Heart right ventricle (tissue), 16 donors: ENCODE measurements around the gene SHANK1. TPM values are rescaled to one million over a fixed set of nuclear protein-coding genes. Genes with fewer than 3 reads are reported as not detected.

Experiments used
- ATAC-seq, 8 donors: fragments of 200-7000 bp; cut with Tn5 transposase; one replicate each; pipeline ENCODE4 v1.9.1; 2020; ENCODE audit warnings: mild to moderate bottlenecking in 8 of 8, moderate library complexity in 8 of 8, moderate number of reproducible peaks in 1 of 8
- DNase-seq, 2 donors: peaks; one replicate each; pipeline ENCODE4 v3.0.0-alpha.2; 2020
- H3K27ac ChIP-seq, 10 donors: fragments of 200-600 bp; sonication (generic) in 2 of 10; one replicate each; pipeline versions ENCODE4 v1.5.0 to v1.8.0; 2020 to 2022; ENCODE audit warnings: mild to moderate bottlenecking in 3 of 10
- H3K27me3 ChIP-seq, 7 donors: fragments of 200-600 bp; one replicate each; pipeline ENCODE4 v1.8.0; 2021 to 2022; ENCODE audit warnings: mild to moderate bottlenecking in 2 of 7
- H3K36me3 ChIP-seq, 9 donors: fragments of 200-600 bp; sonication (generic) in 1 of 9; one replicate each; pipeline versions ENCODE4 v1.5.0 to v1.8.0; 2020 to 2022; ENCODE audit warnings: mild to moderate bottlenecking in 2 of 9
- H3K4me1 ChIP-seq, 9 donors: fragments of 200-600 bp; sonication (generic) in 1 of 9; one replicate each; pipeline versions ENCODE4 v1.5.0 to v1.8.0; 2020 to 2022; ENCODE audit warnings: mild to moderate bottlenecking in 4 of 9
- H3K4me3 ChIP-seq, 10 donors: fragments of 200-600 bp; sonication (generic) in 2 of 10; one replicate each; pipeline versions ENCODE4 v1.5.0 to v1.8.0; 2020 to 2022; ENCODE audit warnings: mild to moderate bottlenecking in 7 of 10, moderate library complexity in 2 of 10
- H3K9me3 ChIP-seq, 11 donors: fragments of 200-600 bp in 10 of 11; sonication (generic) in 2 of 11; one replicate each; pipeline versions ENCODE4 v1.5.0 to v1.8.0; 2013 to 2022; ENCODE audit warnings: mild to moderate bottlenecking in 2 of 11, control low read depth in 1 of 11, moderate library complexity in 1 of 11
- WGBS, 2 donors: extraction: QIAGEN DNeasy Blood & Tissue Kit; methylation state at CpG; one replicate each; pipeline ENCODE4 v1.1.7; 2013; ENCODE audit warnings: inconsistent platforms in 1 of 2; 5-methylcytosine and 5-hydroxymethylcytosine counted together
- intact Hi-C, 10 donors: fragments of 100-400 bp; cut with DNase I; formaldehyde crosslinking; loops; one replicate each; pipeline versions ENCODE4 v1.11.1 to v1.14.2; 2022
- polyA plus RNA-seq, 2 donors: library from polyadenylated mRNA; stranded (reverse); fragments of 200-250 nt; gene quantifications; one replicate each; pipeline ENCODE4 v1.2.3, GENCODE V29; 2013
- total RNA-seq, 10 donors: library from RNA; stranded (reverse); fragmentation: NEBNext Ultra II Directional in 3 of 10; extraction: Animal tissue kit (Norgen Biotek cat#: 25700) in 3 of 10; gene quantifications; one replicate each; pipeline versions ENCODE4 v1.2.1 to v1.2.4, GENCODE V29; 2021 to 2023
- TF ChIP-seq, protein P1 (sequence below), 9 donors: fragments of 200-600 bp; sonication (generic) in 2 of 9; IDR thresholded peaks; one replicate each; pipeline versions ENCODE4 v1.5.0 to v1.8.0; 2021 to 2022; ENCODE audit warnings: antibody characterized with exemption in 9 of 9, mild to moderate bottlenecking in 5 of 9, moderate library complexity in 1 of 9
- donor health status: Arrhythmogenic right ventricular cardiomyopathy.
- donor health status: ischemic (EF 13 %, LVEDD 7.1; RV severe dilation, severe dysfunction).
- donor health status: healthy with polysubstance abuse.
- donor health status: DM: no; HTN: yes; CAD: no.
- donor health status: DM: no; HTN: no; CAD: no.
- donor health status: ischemic (EF 25% LVEDD 6.9; RV normal size, moderate dysfunction).
- donor health status: ischemic (EF 25% LVEDD 5.7; RV mildly dilated, moderate dysfunction).
- donor health status: healthy.
- donor health status: DM: yes; HTN: yes; CAD: no.
- donor health status: Ischemic cardiomyopathy.
- donor health status: ischemic (EF 35%, LVEDD 5.7; RV mildly dilated, moderate dysfunction).
- donor health status: nonischemic (EF 11% LVEDD 7.7; RV severe dilation, severe dysfunction).
- donor health status: DM: yes; HTN: yes; CAD: no.
- donor health status: PGD.
- donor health status: ischemic (EF 29% LVEDD 5.4; RV normal size, mild dysfunction).
- donor health status: nonischemic (EF 23%, LVEDD 6.1; RV moderate dilation, normal function).

The SHANK1 gene
- total and polyA plus RNA-seq, 12 donors = 0.07 to 1.5 (median 0.37) TPM; not detected in 1

DNA sequence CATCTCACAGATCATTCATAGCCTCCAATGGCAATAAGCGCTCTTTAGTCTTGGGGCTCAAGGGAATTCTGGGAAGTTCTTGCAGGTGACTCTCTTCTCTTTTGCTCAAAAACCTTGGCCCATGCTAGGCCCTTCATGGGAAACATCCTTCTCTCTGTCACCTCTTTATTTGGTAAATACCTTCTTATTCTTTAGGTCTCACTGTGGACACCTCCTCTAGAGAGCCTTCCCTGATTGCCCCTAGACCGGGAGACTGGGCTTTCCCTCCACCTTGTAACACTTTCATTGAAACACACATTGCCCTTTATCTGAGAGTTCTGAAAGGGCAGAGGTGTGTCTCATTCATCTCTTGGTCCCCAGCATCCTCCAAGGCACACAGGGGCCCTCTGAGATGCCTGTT is 68.4 kb downstream of the SHANK1 start:
- Histone ChIP-seq H3K4me3 (no peak overlapping the region), H3K27ac (no peak overlapping the region), H3K9me3 (peaks cover 0 to 12% (median 0%) of the 10 kb centered on the region in 11 donors), H3K4me1 (no peaks in the 10 kb centered on the region), H3K36me3 (no peaks in the 10 kb centered on the region), H3K27me3 (peaks cover 0 to 57% (median 47%) of the 10 kb centered on the region in 7 donors)
- no peak for DNase-seq
- TF ChIP-seq, protein P1, sequence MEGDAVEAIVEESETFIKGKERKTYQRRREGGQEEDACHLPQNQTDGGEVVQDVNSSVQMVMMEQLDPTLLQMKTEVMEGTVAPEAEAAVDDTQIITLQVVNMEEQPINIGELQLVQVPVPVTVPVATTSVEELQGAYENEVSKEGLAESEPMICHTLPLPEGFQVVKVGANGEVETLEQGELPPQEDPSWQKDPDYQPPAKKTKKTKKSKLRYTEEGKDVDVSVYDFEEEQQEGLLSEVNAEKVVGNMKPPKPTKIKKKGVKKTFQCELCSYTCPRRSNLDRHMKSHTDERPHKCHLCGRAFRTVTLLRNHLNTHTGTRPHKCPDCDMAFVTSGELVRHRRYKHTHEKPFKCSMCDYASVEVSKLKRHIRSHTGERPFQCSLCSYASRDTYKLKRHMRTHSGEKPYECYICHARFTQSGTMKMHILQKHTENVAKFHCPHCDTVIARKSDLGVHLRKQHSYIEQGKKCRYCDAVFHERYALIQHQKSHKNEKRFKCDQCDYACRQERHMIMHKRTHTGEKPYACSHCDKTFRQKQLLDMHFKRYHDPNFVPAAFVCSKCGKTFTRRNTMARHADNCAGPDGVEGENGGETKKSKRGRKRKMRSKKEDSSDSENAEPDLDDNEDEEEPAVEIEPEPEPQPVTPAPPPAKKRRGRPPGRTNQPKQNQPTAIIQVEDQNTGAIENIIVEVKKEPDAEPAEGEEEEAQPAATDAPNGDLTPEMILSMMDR (IDR thresholded peaks at IDR 0.05) = no peak
- WGBS, 2 donors = 74 to 84% methylated on average over 2 of the region's 2 CpGs
- intact Hi-C loops = no loop called here
- ATAC-seq = no peak

DNA sequence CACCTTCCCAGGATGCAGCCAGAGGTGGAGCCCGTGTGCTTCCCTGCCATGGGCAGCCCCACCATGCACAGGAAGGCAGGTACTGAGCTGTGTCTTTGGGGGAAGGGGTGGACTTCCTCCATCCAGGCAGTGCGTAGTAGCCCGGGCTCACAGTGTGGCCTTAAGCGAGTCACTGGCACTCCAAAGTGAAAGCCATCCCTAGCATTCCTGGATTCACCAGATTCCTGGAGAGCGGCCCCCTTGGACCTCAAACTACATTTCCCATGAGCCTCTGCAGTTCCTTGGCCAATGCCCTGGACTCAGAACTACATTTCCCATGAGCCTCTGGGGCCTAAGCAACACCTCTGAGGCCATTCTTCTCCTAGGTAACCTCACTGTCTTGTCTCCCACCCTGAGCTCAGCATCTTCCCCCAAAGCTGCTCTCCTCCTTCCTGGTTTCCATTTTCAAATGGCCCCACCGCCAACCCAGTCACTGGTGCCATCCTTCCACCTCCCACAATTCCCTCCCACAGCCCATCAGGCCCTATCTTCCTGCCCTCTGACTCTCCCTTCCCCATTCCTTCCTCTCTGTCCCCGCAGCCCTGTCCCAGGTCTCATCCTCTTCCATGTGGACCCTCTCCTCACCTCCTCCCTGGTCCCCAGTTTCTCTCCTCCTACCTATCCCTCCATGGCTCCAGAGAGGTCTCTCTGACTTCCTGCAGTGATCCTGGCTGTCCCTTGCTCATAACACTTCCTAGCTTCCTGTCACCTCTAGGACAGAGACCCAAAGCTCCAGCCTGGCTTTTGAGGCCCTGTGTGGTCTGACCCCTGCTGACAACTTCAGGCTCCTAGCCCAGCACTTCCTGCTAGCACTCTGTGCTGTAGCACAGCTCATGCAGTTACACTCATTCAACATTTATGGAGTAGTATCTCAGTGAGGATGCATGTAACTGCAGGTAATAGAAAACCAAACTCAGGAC is 69.9 kb downstream of the SHANK1 start, which contains the start of gene C19orf81:
C19orf81 (plus strand) TSS at position 13 of the 959 bp plus-strand sequence; CDS start at position 13, 0 bp downstream.
- Histone ChIP-seq H3K27ac (no peak within 1 kb of the TSS), H3K9me3 (peaks cover 0 to 2% (median 0%) of the 10 kb centered on the region in 11 donors), H3K4me3 (no peak within 1 kb of the TSS), H3K4me1 (no peaks in the 10 kb centered on the region), H3K36me3 (no peaks in the 10 kb centered on the region), H3K27me3 (peaks cover 0 to 60% (median 43%) of the 10 kb centered on the region in 7 donors)
- intact Hi-C loops = no loop called here
- WGBS, 2 donors = 25 to 31% methylated on average over 7 of the region's 7 CpGs
- no peak for DNase-seq
- TF ChIP-seq, protein P1 (IDR thresholded peaks at IDR 0.05) = no peak
- no peak for ATAC-seq

DNA sequence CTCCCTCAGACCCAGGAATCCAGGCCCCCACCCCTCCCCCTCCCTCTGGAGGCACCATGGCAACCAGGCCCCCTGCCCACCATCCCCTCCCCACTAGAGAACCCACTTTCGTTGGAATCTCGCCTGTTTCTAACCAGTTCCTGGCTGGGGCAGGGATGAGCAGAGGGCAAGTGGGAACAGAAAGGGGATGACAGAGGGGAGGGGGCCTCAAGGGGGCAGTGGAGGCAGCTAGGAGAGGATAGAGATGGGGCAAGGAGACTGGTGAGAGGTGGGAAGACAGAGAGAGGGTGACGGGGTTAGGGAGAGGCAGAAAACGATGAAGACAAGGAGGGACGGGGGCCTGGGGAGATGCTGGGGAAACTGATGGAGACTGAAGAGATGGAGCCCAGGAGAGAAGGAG is 70.9 kb downstream of the SHANK1 start:
- no peak overlapping the region for H3K4me3 ChIP-seq
- intact Hi-C loops = no loop called here
- H3K36me3 ChIP-seq = no peaks in the 10 kb centered on the region
- H3K9me3 ChIP-seq = no peaks in the 10 kb centered on the region
- H3K4me1 ChIP-seq = no peaks in the 10 kb centered on the region
- H3K27me3 ChIP-seq = peaks cover 0 to 60% (median 46%) of the 10 kb centered on the region in 7 donors
- TF ChIP-seq, protein P1 (IDR thresholded peaks at IDR 0.05) = no peak
- no peak for DNase-seq
- WGBS, 2 donors = 42 to 47% methylated on average over 5 of the region's 5 CpGs
- no peak for ATAC-seq
- no peak overlapping the region for H3K27ac ChIP-seq

DNA sequence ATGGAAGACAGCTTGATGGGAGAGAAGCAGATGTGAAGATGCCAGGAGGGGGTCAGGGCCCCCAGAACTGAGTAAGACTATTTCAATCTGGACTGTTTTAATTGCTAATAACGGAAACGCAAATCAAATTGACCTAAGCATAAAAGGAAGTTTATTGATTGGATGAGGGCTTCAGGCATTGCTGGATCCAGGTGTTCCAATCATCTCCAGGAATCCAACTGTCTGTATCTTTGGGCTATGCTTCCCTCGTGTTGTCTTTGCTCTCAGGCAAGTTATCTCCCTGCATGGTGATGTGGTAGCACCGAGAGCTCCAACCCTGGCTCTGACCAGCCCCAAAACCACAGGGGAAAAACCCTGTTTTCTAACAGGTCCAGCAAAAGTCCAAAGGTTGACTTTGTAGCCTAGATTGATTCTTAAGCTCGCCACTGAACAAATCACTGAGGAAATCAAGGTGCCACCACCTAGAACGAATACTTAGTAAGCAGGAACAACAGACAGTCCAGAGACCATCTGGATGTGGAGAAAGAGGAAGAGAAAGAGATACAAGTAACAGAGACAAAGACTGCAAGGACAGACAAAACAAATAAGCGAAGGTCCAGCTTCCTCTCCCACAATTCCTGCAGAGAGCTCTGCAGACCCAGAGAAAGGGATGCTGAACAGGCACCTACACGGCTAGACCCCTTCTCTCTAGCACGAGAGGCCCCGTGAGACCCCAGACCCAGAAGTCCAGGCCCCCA is 71.6 kb downstream of the SHANK1 start:
- WGBS, 2 donors = 65 to 66% methylated on average over 10 of the region's 10 CpGs
- TF ChIP-seq, protein P1 (IDR thresholded peaks at IDR 0.05) = no peak
- H3K27me3 ChIP-seq = peaks cover 0 to 60% (median 52%) of the 10 kb centered on the region in 7 donors

More for the DNA sequence above, 71.6 kb downstream of the SHANK1 start:
- intact Hi-C loops = no loop called here
- H3K4me1 ChIP-seq = no peaks in the 10 kb centered on the region
- no peaks in the 10 kb centered on the region for H3K9me3 ChIP-seq
- no peak overlapping the region for H3K27ac ChIP-seq
- H3K36me3 ChIP-seq = no peaks in the 10 kb centered on the region
- DNase-seq (no peak), ATAC-seq (no peak)
- no peak overlapping the region for H3K4me3 ChIP-seq
